SHP77 (cell line): ENCODE results near the gene MLPH.

Source experiments
- DNase-seq, 2 experiments: peaks; one replicate each; lab custom pipeline; 2025; lab: John Stamatoyannopoulos, UW

MLPH gene

GRCh38 chr2:237568121-237568660 lies 81.1 kb downstream of the MLPH start:
- DNase-seq, result no peak

- DNase-seq, result no peak
These were observed 82.0 kb downstream of the MLPH start for GRCh38 chr2:237569041-237569440.

- DNase-seq, result no peak
These were observed 82.8 kb downstream of the MLPH start for GRCh38 chr2:237569896-237570295.

- no peak for DNase-seq
These were observed 83.8 kb downstream of the MLPH start for GRCh38 chr2:237570776-237571335.

- DNase-seq, result no peak
These were observed 84.5 kb downstream of the MLPH start for GRCh38 chr2:237571551-237571950.

GRCh38 chr2:237572021-237572741 lies 85.1 kb downstream of the MLPH start:
- peak; percentile 70 to 86 for DNase-seq

- no peak for DNase-seq
These were observed 85.7 kb downstream of the MLPH start for GRCh38 chr2:237572742-237573101.

GRCh38 chr2:237573721-237574415 lies 86.8 kb downstream of the MLPH start:
- no peak for DNase-seq

- DNase-seq, result no peak
These were observed 87.4 kb downstream of the MLPH start for GRCh38 chr2:237574467-237574866.

GRCh38 chr2:237574894-237575868 lies 88.1 kb downstream of the MLPH start:
- no peak for DNase-seq

- DNase-seq, result no peak
These were observed 89.1 kb downstream of the MLPH start for GRCh38 chr2:237575869-237576862.

GRCh38 chr2:237576974-237577373 lies 89.9 kb downstream of the MLPH start:
- no peak for DNase-seq

GRCh38 chr2:237577458-237577857 lies 90.4 kb downstream of the MLPH start:
- DNase-seq, result no peak

- DNase-seq, result no peak
These were observed 91.2 kb downstream of the MLPH start for GRCh38 chr2:237577956-237578870.

GRCh38 chr2:237581326-237581725 lies 94.3 kb downstream of the MLPH start:
- DNase-seq, result no peak

GRCh38 chr2:237581751-237582746 lies 95.0 kb downstream of the MLPH start:
- DNase-seq, result peak; percentile 40 to 57

GRCh38 chr2:237583385-237584295 lies 96.6 kb downstream of the MLPH start:
- no peak for DNase-seq
